Small intestine (tissue), 16 donors: ENCODE data around the gene AIRE. TPM values are rescaled to one million over a fixed set of nuclear protein-coding genes. Genes with fewer than 3 reads are reported as not detected.
"Not testable (repeated sequence)": the region's sequence is repeated elsewhere in the genome, so short reads cannot be mapped to it uniquely, and the experiment has no call there.

ENCODE experiments used
- DNase-seq, 2 donors: peaks; one replicate each; pipeline versions ENCODE4 v3.0.0 to v3.0.0-alpha.2; 2013
- FAIRE-seq: peaks from 2 replicates; lab custom pipeline; 2012; peaks lifted over from hg19 to GRCh38; lab: Jason Lieb, UNC
- H3K27ac ChIP-seq, 3 donors: one replicate each; pipeline ENCODE4 v1.5.1; 2013; ENCODE audit warnings: low read length in 2 of 3, mild to moderate bottlenecking in 2 of 3, control low read depth in 1 of 3, inconsistent platforms in 1 of 3, low read depth in 1 of 3, moderate library complexity in 1 of 3
- H3K27me3 ChIP-seq, 3 donors: one replicate each; pipeline ENCODE4 v1.6.1; 2013; ENCODE audit warnings: low read length in 3 of 3, inconsistent platforms in 1 of 3; ENCODE audit not compliant: control insufficient read depth in 3 of 3, insufficient read depth in 3 of 3
- H3K36me3 ChIP-seq, 3 donors: one replicate each; pipeline ENCODE4 v1.6.1; 2013; ENCODE audit warnings: low read length in 3 of 3, inconsistent platforms in 1 of 3, low read depth in 1 of 3, mild to moderate bottlenecking in 1 of 3, moderate library complexity in 1 of 3; ENCODE audit not compliant: control insufficient read depth in 3 of 3, insufficient read depth in 2 of 3
- H3K4me1 ChIP-seq, 3 donors: one replicate each; pipeline ENCODE4 v1.6.1; 2013; ENCODE audit warnings: low read length in 2 of 3, inconsistent platforms in 1 of 3, low read depth in 1 of 3, mild to moderate bottlenecking in 1 of 3, moderate library complexity in 1 of 3; ENCODE audit not compliant: control insufficient read depth in 3 of 3, insufficient read depth in 2 of 3
- H3K4me3 ChIP-seq, 3 donors: one replicate each; pipeline ENCODE4 v1.5.1; 2013; ENCODE audit warnings: low read length in 3 of 3, control low read depth in 1 of 3, inconsistent platforms in 1 of 3, low read depth in 1 of 3, mild to moderate bottlenecking in 1 of 3, moderate library complexity in 1 of 3
- H3K9me3 ChIP-seq, 2 donors: one replicate each; pipeline ENCODE4 v1.6.1; 2013; ENCODE audit warnings: low read depth in 1 of 2, low read length in 1 of 2; ENCODE audit not compliant: control insufficient read depth in 2 of 2, insufficient read depth in 1 of 2
- WGBS, 3 donors: extraction: QIAGEN DNeasy Blood & Tissue Kit; methylation state at CpG; one replicate each; pipeline ENCODE4 v1.1.7; 2013; 5-methylcytosine and 5-hydroxymethylcytosine counted together
- long read RNA-seq, 10 donors: transcript quantifications; one replicate each; lab custom pipeline, GENCODE V29; 2026
- polyA plus RNA-seq, 4 donors: library from polyadenylated mRNA; stranded (reverse) in 3 of 4; unstranded in 1 of 4; fragments of 200-250 nt in 3 of 4; fragments of 120-200 nt in 1 of 4; gene quantifications; one replicate each; pipeline versions ENCODE4 v1.2.1 to v1.2.3, GENCODE V29; 2013
- donor health status: healthy with polysubstance abuse.
- donor health status: control.
- donor health status: control.
- donor health status: Bipolar disorder and iron deficiency.
- donor health status: healthy.

Gene AIRE
- 1 to 10 TPM in 1 of 4 donors, under 1 TPM in 1, not detected in 2; 0.06 to 7.0 TPM for polyA plus RNA-seq
- long read RNA-seq, donor 1, partial matches to known transcripts: 0 of 3 reads
- long read RNA-seq, donor 1, other reads (novel, unspliced or antisense): 0 of 3 reads
- long read RNA-seq, donor 2: 0 reads
- long read RNA-seq, donor 3: 0 reads
- long read RNA-seq, donor 4: 0 reads
- long read RNA-seq, donor 5: 0 reads
- long read RNA-seq, donor 6, partial matches to known transcripts: 9 of 13 reads
- long read RNA-seq, donor 6, other reads (novel, unspliced or antisense): 0 of 13 reads
- long read RNA-seq, donor 7: 0 reads
- long read RNA-seq, donor 8: 0 reads
- long read RNA-seq, donor 9: 0 reads
- long read RNA-seq, donor 10: 0 reads

GRCh38 chr21:44285138-44285992, at the start of gene AIRE:
Gene AIRE (plus strand): TSS chr21:44285876. CDS start chr21:44286007, 131 bp downstream.
- H3K27ac ChIP-seq: peak within 1 kb of the TSS in 1 of 3 donors; percentile 22
- FAIRE-seq (no peak), DNase-seq (peak in 1 of 2 donors; percentile 78)
- 18 to 38% (median 35%) methylated on average over 40 to 56 of the region's 56 CpGs for WGBS, 3 donors
- peak within 1 kb of the TSS in 1 of 3 donors; percentile 29 for H3K4me3 ChIP-seq
- H3K9me3 ChIP-seq: no peaks in the 10 kb centered on the region
- H3K27me3 ChIP-seq: peaks cover 0 to 10% (median 0%) of the 10 kb centered on the region in 3 donors
- no peaks in the 10 kb centered on the region for H3K36me3 ChIP-seq
- peaks cover 0 to 9% (median 0%) of the 10 kb centered on the region in 3 donors for H3K4me1 ChIP-seq

GRCh38 chr21:44240353-44240752, 45.3 kb upstream of the AIRE start:
- H3K36me3 ChIP-seq, H3K27ac ChIP-seq, H3K27me3 ChIP-seq, FAIRE-seq, H3K9me3 ChIP-seq, H3K4me1 ChIP-seq, DNase-seq, H3K4me3 ChIP-seq: not testable (repeated sequence)
- WGBS, 3 donors: no CpG with 5 or more reads among the region's 46 CpGs

GRCh38 chr21:44240842-44241241, 44.8 kb upstream of the AIRE start, which contains the start of gene ICOSLG:
Gene ICOSLG (minus strand): TSS chr21:44240943. CDS start chr21:44240817, 126 bp downstream.
- WGBS, 3 donors: no CpG with 5 or more reads among the region's 53 CpGs
- not testable (repeated sequence) for FAIRE-seq, H3K27ac ChIP-seq, H3K36me3 ChIP-seq, H3K9me3 ChIP-seq, H3K4me1 ChIP-seq, H3K4me3 ChIP-seq, DNase-seq, H3K27me3 ChIP-seq

GRCh38 chr21:44241281-44241680, 44.4 kb upstream of the AIRE start:
- not testable (repeated sequence) for DNase-seq, H3K36me3 ChIP-seq, H3K4me1 ChIP-seq, H3K27ac ChIP-seq, H3K4me3 ChIP-seq, H3K9me3 ChIP-seq, H3K27me3 ChIP-seq, FAIRE-seq
- no CpG with 5 or more reads among the region's 27 CpGs for WGBS, 3 donors

GRCh38 chr21:44243980-44244379, 41.7 kb upstream of the AIRE start:
- not testable (repeated sequence) for H3K4me3 ChIP-seq, H3K36me3 ChIP-seq, H3K27ac ChIP-seq, DNase-seq, H3K9me3 ChIP-seq, H3K27me3 ChIP-seq, H3K4me1 ChIP-seq
- peak; percentile 41 for FAIRE-seq
- no CpG with 5 or more reads among the region's 15 CpGs for WGBS, 3 donors

- not testable (repeated sequence) for FAIRE-seq, H3K4me3 ChIP-seq, H3K4me1 ChIP-seq, H3K9me3 ChIP-seq, H3K27ac ChIP-seq, DNase-seq, H3K27me3 ChIP-seq, H3K36me3 ChIP-seq
- no CpG with 5 or more reads among the region's 17 CpGs for WGBS, 3 donors
Measured at GRCh38 chr21:44247904-44248303, 37.8 kb upstream of the AIRE start.

GRCh38 chr21:44249204-44250037, 36.3 kb upstream of the AIRE start:
- not testable (repeated sequence) for H3K27ac ChIP-seq, DNase-seq
- no CpG with 5 or more reads among the region's 33 CpGs for WGBS, 3 donors

More at GRCh38 chr21:44249204-44250037, 36.3 kb upstream of the AIRE start:
- not testable (repeated sequence) for FAIRE-seq, H3K27me3 ChIP-seq, H3K36me3 ChIP-seq, H3K9me3 ChIP-seq, H3K4me1 ChIP-seq, H3K4me3 ChIP-seq
